ENCODE data around the gene PSMB11.

The PSMB11 gene

GRCh38 chr14:23043145-23043544, 1.1 kb downstream of the PSMB11 start:
- Histone ChIP-seq H3K4me3 (ENCODE audit: low read length) (no peak overlapping the region), H3K4me2 (ENCODE audit: low read length) (no peak overlapping the region), H3K9ac (ENCODE audit: low read length) (no peak overlapping the region), H3K9me3 (ENCODE audit: insufficient read depth, low read length) (no peaks in the 10 kb centered on the region), H3K79me2 (ENCODE audit: low read length) (no peaks in the 10 kb centered on the region), H3K4me1 (ENCODE audit: low read length) (no peaks in the 10 kb centered on the region), H3K36me3 (replicated peaks; ENCODE audit: low read depth, low read length) (no peaks in the 10 kb centered on the region), H3K27me3 (ENCODE audit: low read depth, low read length) (no peaks in the 10 kb centered on the region), H3K27ac (ENCODE audit: low read length) (no peak overlapping the region), H2AFZ (ENCODE audit: low read depth, low read length) (no peak overlapping the region), H4K20me1 (ENCODE audit: insufficient read depth, low read length) (no peaks in the 10 kb centered on the region)
- TF ChIP-seq CTCF (IDR thresholded peaks at IDR 0.05; ENCODE audit: low read depth, low read length) (no peak), EZH2phosphoT487 (IDR thresholded peaks at IDR 0.05; ENCODE audit: low read depth) (no peak)

GRCh38 chr14:23043754-23044153, 1.7 kb downstream of the PSMB11 start:
- Histone ChIP-seq H3K27ac (ENCODE audit: low read length) (no peak overlapping the region), H3K4me1 (ENCODE audit: low read length) (no peaks in the 10 kb centered on the region), H3K4me2 (ENCODE audit: low read length) (no peak overlapping the region), H3K36me3 (replicated peaks; ENCODE audit: low read depth, low read length) (no peaks in the 10 kb centered on the region), H2AFZ (ENCODE audit: low read depth, low read length) (no peak overlapping the region), H3K9me3 (ENCODE audit: insufficient read depth, low read length) (no peaks in the 10 kb centered on the region), H3K4me3 (ENCODE audit: low read length) (no peak overlapping the region), H3K27me3 (ENCODE audit: low read depth, low read length) (no peaks in the 10 kb centered on the region), H4K20me1 (ENCODE audit: insufficient read depth, low read length) (no peaks in the 10 kb centered on the region), H3K79me2 (ENCODE audit: low read length) (no peaks in the 10 kb centered on the region), H3K9ac (ENCODE audit: low read length) (no peak overlapping the region)
- no peak for TF ChIP-seq CTCF (IDR thresholded peaks at IDR 0.05; ENCODE audit: low read depth, low read length)
- no peak for TF ChIP-seq EZH2phosphoT487 (IDR thresholded peaks at IDR 0.05; ENCODE audit: low read depth)

GRCh38 chr14:23044840-23045239, 2.8 kb downstream of the PSMB11 start:
- no peaks in the 10 kb centered on the region for H3K79me2 ChIP-seq (ENCODE audit: low read length)
- H3K4me3 ChIP-seq (ENCODE audit: low read length), result no peak overlapping the region
- no peaks in the 10 kb centered on the region for H4K20me1 ChIP-seq (ENCODE audit: insufficient read depth, low read length)
- no peak overlapping the region for H3K9ac ChIP-seq (ENCODE audit: low read length)
- no peaks in the 10 kb centered on the region for H3K4me1 ChIP-seq (ENCODE audit: low read length)
- TF ChIP-seq CTCF (IDR thresholded peaks at IDR 0.05; ENCODE audit: low read depth, low read length), result no peak
- TF ChIP-seq EZH2phosphoT487 (IDR thresholded peaks at IDR 0.05; ENCODE audit: low read depth), result no peak
- H3K36me3 ChIP-seq (replicated peaks; ENCODE audit: low read depth, low read length), result no peaks in the 10 kb centered on the region
- no peaks in the 10 kb centered on the region for H3K27me3 ChIP-seq (ENCODE audit: low read depth, low read length)
- no peaks in the 10 kb centered on the region for H3K9me3 ChIP-seq (ENCODE audit: insufficient read depth, low read length)
- H2AFZ ChIP-seq (ENCODE audit: low read depth, low read length), result no peak overlapping the region
- H3K4me2 ChIP-seq (ENCODE audit: low read length), result no peak overlapping the region
- no peak overlapping the region for H3K27ac ChIP-seq (ENCODE audit: low read length)

- TF ChIP-seq EZH2phosphoT487 (IDR thresholded peaks at IDR 0.05; ENCODE audit: low read depth) (no peak), CTCF (IDR thresholded peaks at IDR 0.05; ENCODE audit: low read depth, low read length) (no peak)
- no peak overlapping the region for H3K9ac ChIP-seq (ENCODE audit: low read length)
- H4K20me1 ChIP-seq (ENCODE audit: insufficient read depth, low read length), result no peaks in the 10 kb centered on the region
- H3K4me1 ChIP-seq (ENCODE audit: low read length), result no peaks in the 10 kb centered on the region
- no peak overlapping the region for H3K27ac ChIP-seq (ENCODE audit: low read length)
- no peak overlapping the region for H3K4me3 ChIP-seq (ENCODE audit: low read length)
- no peaks in the 10 kb centered on the region for H3K36me3 ChIP-seq (replicated peaks; ENCODE audit: low read depth, low read length)
- no peak overlapping the region for H2AFZ ChIP-seq (ENCODE audit: low read depth, low read length)
- no peaks in the 10 kb centered on the region for H3K9me3 ChIP-seq (ENCODE audit: insufficient read depth, low read length)
- no peak overlapping the region for H3K4me2 ChIP-seq (ENCODE audit: low read length)
- no peaks in the 10 kb centered on the region for H3K27me3 ChIP-seq (ENCODE audit: low read depth, low read length)
- H3K79me2 ChIP-seq (ENCODE audit: low read length), result no peaks in the 10 kb centered on the region
Observed at GRCh38 chr14:23045419-23046357, 3.7 kb downstream of the PSMB11 start.
